NCI-H460 (cell line): ENCODE results near the gene YBX2. TPM values are rescaled to one million over a fixed set of nuclear protein-coding genes. Genes with fewer than 3 reads are reported as not detected.
A peak's percentile ranks its signal among the peaks of the same experiment; 100 is the strongest.
"Not testable (repeated sequence)": the region's sequence is repeated elsewhere in the genome, so short reads cannot be mapped to it uniquely, and the experiment has no call there.

Experiments
- DNase-seq: peaks from one replicate; pipeline ENCODE4 v3.0.0-alpha.2; 2016; ENCODE audit warnings: low read depth; ENCODE audit errors: extremely low read depth
- small RNA-seq, 2 experiments: library from RNA; depleted of rRNA; stranded (forward); fragments of <200 nt; gene quantifications; one replicate each; pipeline ENCODE3, GENCODE V24; 2014
- total RNA-seq: library from RNA; depleted of rRNA; stranded (reverse); fragments of >200 nt; shearing (Covaris generic); gene quantifications from 2 replicates; pipeline ENCODE4 v1.2.3, GENCODE V29; 2014; rRNA removed

YBX2 gene
- total RNA-seq, 1 experiment from 2014 or later, result 0.15 TPM

GRCh38 chr17:7250695-7251627 is 43.5 kb downstream of the YBX2 start:
- DNase-seq, result no peak

GRCh38 chr17:7249830-7250229 is 44.6 kb downstream of the YBX2 start:
- no peak for DNase-seq

GRCh38 chr17:7249214-7249613 is 45.2 kb downstream of the YBX2 start:
- DNase-seq, result no peak

- no peak for DNase-seq
These were observed 45.6 kb downstream of the YBX2 start for GRCh38 chr17:7248796-7249195.

- DNase-seq, result no peak
These were observed 47.7 kb downstream of the YBX2 start for GRCh38 chr17:7246779-7247178.

- DNase-seq, result not testable (repeated sequence)
These were observed 50.6 kb downstream of the YBX2 start for GRCh38 chr17:7243838-7244237.

GRCh38 chr17:7243453-7243729 is 51.0 kb downstream of the YBX2 start:
- no peak for DNase-seq

- DNase-seq, result peak; percentile 90
These were observed 51.6 kb downstream of the YBX2 start for GRCh38 chr17:7242717-7243452.

- peak; percentile 87 for DNase-seq
These were observed 52.4 kb downstream of the YBX2 start, which contains the start of gene GABARAP for GRCh38 chr17:7241783-7242716. TSS of gene GABARAP (minus strand) at chr17:7242449. CDS start at chr17:7242330, 119 bp downstream.

GRCh38 chr17:7241090-7241733 is 53.2 kb downstream of the YBX2 start:
- DNase-seq, result no peak

GRCh38 chr17:7240375-7240774 is 54.1 kb downstream of the YBX2 start:
- DNase-seq, result no peak

- peak; percentile 99 for DNase-seq
These were observed 55.1 kb downstream of the YBX2 start, which contains the start of gene PHF23 for GRCh38 chr17:7239091-7240027. TSS of gene PHF23 (minus strand) at chr17:7239457. CDS start at chr17:7239279, 178 bp downstream.

- no peak for DNase-seq
These were observed 55.9 kb downstream of the YBX2 start for GRCh38 chr17:7238420-7239090.

Small RNA genes within 50 kb of the gene (small RNA-seq; reads per million reads assigned to genes)
- 0 reads per million in 2 experiments for gene AC026954.2
- gene RF00019, result 0 reads per million in 2 experiments

Other genes starting within 250 kb of the YBX2 start
- gene CLEC10A, start 214.4 kb downstream of the YBX2 start, total RNA-seq, result not detected in 2 replicates
- not detected in 2 replicates for gene ASGR2, start 179.8 kb downstream of the YBX2 start, total RNA-seq
- gene ASGR1, start 115.3 kb downstream of the YBX2 start, total RNA-seq, result 0.22 TPM in 1 of 2 replicates, not detected in the other
- 3.6 and 3.7 TPM in 2 replicates for gene DLG4, start 74.8 kb downstream of the YBX2 start, total RNA-seq
- gene ACADVL, start 74.7 kb downstream of the YBX2 start, total RNA-seq, result 249 and 250 TPM in 2 replicates
- gene DVL2, start 60.1 kb downstream of the YBX2 start, total RNA-seq, result 49.5 and 54.9 TPM in 2 replicates
- gene PHF23, start 55.2 kb downstream of the YBX2 start, total RNA-seq, result 32.5 and 38.8 TPM in 2 replicates
- 150 and 175 TPM in 2 replicates for gene GABARAP, start 52.2 kb downstream of the YBX2 start, total RNA-seq
- 46.9 and 48.4 TPM in 2 replicates for gene CTDNEP1, start 42.9 kb downstream of the YBX2 start, total RNA-seq
- gene ELP5, start 42.4 kb downstream of the YBX2 start, total RNA-seq, result 60.6 and 61.4 TPM in 2 replicates
- gene CLDN7, start 32.2 kb downstream of the YBX2 start, total RNA-seq, result 12.6 and 13.2 TPM in 2 replicates
- not detected in 2 replicates for gene SLC2A4, start 12.9 kb downstream of the YBX2 start, total RNA-seq
- gene EIF5A, start 13.0 kb upstream of the YBX2 start, total RNA-seq, result 659 and 733 TPM in 2 replicates
- gene GPS2, start 20.7 kb upstream of the YBX2 start, total RNA-seq, result 63.3 and 64.2 TPM in 2 replicates
- 15.0 and 22.7 TPM in 2 replicates for gene NEURL4, start 34.7 kb upstream of the YBX2 start, total RNA-seq
- 0.02 TPM in 1 of 2 replicates, not detected in the other for gene ACAP1, start 41.9 kb upstream of the YBX2 start, total RNA-seq
- gene KCTD11, start 57.5 kb upstream of the YBX2 start, total RNA-seq, result 5.0 and 6.0 TPM in 2 replicates
- gene TMEM95, start 60.5 kb upstream of the YBX2 start, total RNA-seq, result not detected in 2 replicates
- 3.5 and 3.9 TPM in 2 replicates for gene TNK1, start 86.5 kb upstream of the YBX2 start, total RNA-seq
- 31.3 and 32.4 TPM in 2 replicates for gene PLSCR3, start 99.9 kb upstream of the YBX2 start, total RNA-seq
- 107 and 202 TPM in 2 replicates for gene TMEM256, start 109.5 kb upstream of the YBX2 start, total RNA-seq
- gene NLGN2, start 113.2 kb upstream of the YBX2 start, total RNA-seq, result 5.5 and 6.2 TPM in 2 replicates
- not detected in 2 replicates for gene SPEM1, start 125.7 kb upstream of the YBX2 start, total RNA-seq
- not detected in 2 replicates for gene SPEM2, start 131.0 kb upstream of the YBX2 start, total RNA-seq
- not detected in 2 replicates for gene SPEM3, start 134.2 kb upstream of the YBX2 start, total RNA-seq
- 6.3 and 7.9 TPM in 2 replicates for gene TMEM102, start 140.8 kb upstream of the YBX2 start, total RNA-seq
- gene FGF11, start 144.9 kb upstream of the YBX2 start, total RNA-seq, result 1.2 TPM in 2 replicates
- 3.6 and 3.8 TPM in 2 replicates for gene CHRNB1, start 150.4 kb upstream of the YBX2 start, total RNA-seq
- gene ZBTB4, start 185.0 kb upstream of the YBX2 start, total RNA-seq, result 14.7 and 15.3 TPM in 2 replicates
- not detected in 2 replicates for gene SLC35G6, start 186.8 kb upstream of the YBX2 start, total RNA-seq
- gene POLR2A, start 189.7 kb upstream of the YBX2 start, total RNA-seq, result 27.1 and 35.3 TPM in 2 replicates